ENCODE results near the gene CD1D. TPM values are rescaled to one million over a fixed set of nuclear protein-coding genes. Genes with fewer than 3 reads are reported as not detected.
"Not testable (repeated sequence)": the region's sequence is repeated elsewhere in the genome, so short reads cannot be mapped to it uniquely, and the experiment has no call there.

The CD1D gene
- total RNA-seq, 3 donors from 2014 or later: 0.96 to 2.0 (median 1.8) TPM

DNA sequence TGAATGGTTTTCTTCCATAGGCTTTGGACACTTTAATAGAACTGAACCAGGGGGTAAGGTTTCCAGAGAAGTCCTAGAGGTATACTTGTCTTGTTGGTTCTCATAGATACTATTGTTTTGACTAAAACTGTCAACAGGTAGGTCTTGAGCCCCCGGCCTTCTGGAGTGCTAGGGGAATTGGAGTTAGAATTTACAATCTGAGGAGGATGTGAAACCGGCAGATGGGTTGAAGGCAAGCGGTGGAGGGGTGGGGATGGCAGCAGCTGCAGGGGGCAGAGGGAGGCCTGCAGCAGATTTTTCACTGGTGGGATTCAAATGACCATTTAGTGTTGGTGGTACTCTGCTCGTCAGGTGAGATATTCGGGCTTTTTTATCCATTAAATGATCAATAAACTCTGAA is 4.3 kb upstream of the CD1D start:
- no peaks in the 10 kb centered on the region for H3K4me1 ChIP-seq
- H3K4me3 ChIP-seq: no peak overlapping the region
- peaks cover 0 to 21% of the 10 kb centered on the region in 2 donors for H3K27me3 ChIP-seq
- no peaks in the 10 kb centered on the region for H3K9me3 ChIP-seq
- no peak overlapping the region for H3K27ac ChIP-seq
- DNase-seq (ENCODE audit: low spot score in 2 of 2): no peak
- TF ChIP-seq POLR2A (IDR thresholded peaks at IDR 0.05) (no peak), POLR2AphosphoS5 (IDR thresholded peaks at IDR 0.05) (no peak)
- TF ChIP-seq, protein P1, sequence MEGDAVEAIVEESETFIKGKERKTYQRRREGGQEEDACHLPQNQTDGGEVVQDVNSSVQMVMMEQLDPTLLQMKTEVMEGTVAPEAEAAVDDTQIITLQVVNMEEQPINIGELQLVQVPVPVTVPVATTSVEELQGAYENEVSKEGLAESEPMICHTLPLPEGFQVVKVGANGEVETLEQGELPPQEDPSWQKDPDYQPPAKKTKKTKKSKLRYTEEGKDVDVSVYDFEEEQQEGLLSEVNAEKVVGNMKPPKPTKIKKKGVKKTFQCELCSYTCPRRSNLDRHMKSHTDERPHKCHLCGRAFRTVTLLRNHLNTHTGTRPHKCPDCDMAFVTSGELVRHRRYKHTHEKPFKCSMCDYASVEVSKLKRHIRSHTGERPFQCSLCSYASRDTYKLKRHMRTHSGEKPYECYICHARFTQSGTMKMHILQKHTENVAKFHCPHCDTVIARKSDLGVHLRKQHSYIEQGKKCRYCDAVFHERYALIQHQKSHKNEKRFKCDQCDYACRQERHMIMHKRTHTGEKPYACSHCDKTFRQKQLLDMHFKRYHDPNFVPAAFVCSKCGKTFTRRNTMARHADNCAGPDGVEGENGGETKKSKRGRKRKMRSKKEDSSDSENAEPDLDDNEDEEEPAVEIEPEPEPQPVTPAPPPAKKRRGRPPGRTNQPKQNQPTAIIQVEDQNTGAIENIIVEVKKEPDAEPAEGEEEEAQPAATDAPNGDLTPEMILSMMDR (IDR thresholded peaks at IDR 0.05): no peak
- intact Hi-C loops (cut with DNase I; ENCODE audit: low total_unique reads): no loop called here
- no peaks in the 10 kb centered on the region for H3K36me3 ChIP-seq

DNA sequence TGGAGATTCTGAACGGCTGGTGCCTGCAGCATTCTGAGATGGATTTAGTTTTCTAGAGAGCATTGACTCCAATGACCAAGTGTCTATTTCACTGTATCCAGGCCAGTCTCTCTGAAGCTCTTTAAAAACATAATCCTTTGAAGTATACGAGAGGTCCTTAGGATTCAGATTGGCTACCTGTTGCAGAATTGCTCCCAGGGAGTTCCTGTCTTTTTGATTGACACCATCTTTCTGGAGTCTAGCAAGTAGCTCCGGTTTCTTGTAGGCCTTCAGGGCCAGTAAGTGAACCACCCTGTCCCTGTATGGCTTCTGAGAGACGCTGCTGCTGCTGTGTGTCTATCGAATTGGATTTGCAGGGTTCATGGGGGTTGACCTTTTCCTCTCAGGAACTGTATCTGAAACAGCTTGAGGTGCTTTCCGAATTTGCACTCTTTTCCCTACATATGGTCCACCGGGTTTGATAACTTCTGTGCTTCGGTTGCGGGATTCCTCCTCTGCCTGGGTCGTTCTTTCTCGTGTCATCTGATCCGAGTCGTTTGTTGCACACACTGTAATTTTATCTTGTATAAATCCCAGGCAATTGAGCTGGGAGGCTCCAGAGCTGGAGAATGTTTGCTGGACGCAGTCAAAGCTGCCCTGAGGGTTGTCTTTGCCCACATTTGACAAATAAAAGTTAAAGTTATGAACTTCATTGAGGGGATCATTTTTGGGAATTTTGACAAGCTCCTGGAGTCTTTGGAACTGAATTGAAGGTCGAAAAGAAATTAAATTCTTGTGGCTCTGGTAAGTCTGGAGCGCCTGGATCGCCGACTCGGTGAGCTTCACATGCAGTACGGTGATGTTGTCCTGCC is 3.6 kb upstream of the CD1D start:
- H3K27ac ChIP-seq; DNase-seq (ENCODE audit: low spot score in 2 of 2); H3K36me3 ChIP-seq; intact Hi-C loops (cut with DNase I; ENCODE audit: low total_unique reads); H3K4me1 ChIP-seq; H3K9me3 ChIP-seq: not testable (repeated sequence)
- Histone ChIP-seq H3K27me3 (peaks cover 0 to 28% of the 10 kb centered on the region in 2 donors), H3K4me3 (peak overlapping the region; percentile 30 to 60 (median 49))

DNA sequence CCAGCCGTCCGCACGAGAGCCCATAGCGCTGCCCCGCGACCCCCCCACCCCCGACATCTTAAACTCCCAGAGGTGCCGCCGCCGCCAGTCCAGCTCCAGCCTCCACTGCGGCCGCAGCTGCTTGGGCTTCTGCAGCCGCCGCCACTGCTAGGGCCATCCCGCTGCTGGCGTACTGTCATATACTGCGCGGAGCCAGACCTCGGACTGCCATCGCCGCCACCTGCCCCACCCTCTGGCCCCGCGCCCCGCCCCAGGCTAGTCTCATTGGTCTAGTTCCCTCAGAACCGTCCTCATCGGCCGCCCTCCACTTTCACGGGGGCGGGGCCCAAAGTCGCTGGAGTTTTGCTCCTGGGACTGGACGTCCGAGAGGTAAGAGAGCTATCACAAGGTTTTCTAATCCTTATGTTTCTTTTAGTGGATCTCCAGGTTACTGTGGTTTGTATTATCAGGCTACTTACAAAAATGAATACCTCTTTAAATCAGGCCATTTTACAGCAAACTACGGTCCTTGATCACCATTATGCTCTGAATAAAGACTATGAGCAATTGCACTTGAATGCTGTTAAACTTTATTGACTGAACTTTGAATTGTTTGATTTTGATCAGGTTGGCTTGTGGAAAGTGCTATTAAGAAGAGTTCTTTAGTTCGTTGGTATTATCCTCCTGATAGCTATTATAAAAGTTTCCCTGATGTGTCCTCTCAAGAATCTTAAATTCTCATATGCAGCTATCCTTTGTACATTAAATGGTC is 2.8 kb upstream of the CD1D start:
- Histone ChIP-seq H3K4me1 (no peaks in the 10 kb centered on the region), H3K36me3 (no peaks in the 10 kb centered on the region), H3K4me3 (peak overlapping the region; percentile 30 to 60 (median 49)), H3K27ac (no peak overlapping the region), H3K9me3 (no peaks in the 10 kb centered on the region), H3K27me3 (peaks cover 0 to 34% of the 10 kb centered on the region in 2 donors)
- TF ChIP-seq, protein P1 (IDR thresholded peaks at IDR 0.05): no peak
- TF ChIP-seq POLR2AphosphoS5 (IDR thresholded peaks at IDR 0.05) (no peak), POLR2A (IDR thresholded peaks at IDR 0.05) (no peak)
- DNase-seq (ENCODE audit: low spot score in 2 of 2): peak; percentile 80 to 90
- intact Hi-C loops (cut with DNase I; ENCODE audit: low total_unique reads): no loop called here

DNA sequence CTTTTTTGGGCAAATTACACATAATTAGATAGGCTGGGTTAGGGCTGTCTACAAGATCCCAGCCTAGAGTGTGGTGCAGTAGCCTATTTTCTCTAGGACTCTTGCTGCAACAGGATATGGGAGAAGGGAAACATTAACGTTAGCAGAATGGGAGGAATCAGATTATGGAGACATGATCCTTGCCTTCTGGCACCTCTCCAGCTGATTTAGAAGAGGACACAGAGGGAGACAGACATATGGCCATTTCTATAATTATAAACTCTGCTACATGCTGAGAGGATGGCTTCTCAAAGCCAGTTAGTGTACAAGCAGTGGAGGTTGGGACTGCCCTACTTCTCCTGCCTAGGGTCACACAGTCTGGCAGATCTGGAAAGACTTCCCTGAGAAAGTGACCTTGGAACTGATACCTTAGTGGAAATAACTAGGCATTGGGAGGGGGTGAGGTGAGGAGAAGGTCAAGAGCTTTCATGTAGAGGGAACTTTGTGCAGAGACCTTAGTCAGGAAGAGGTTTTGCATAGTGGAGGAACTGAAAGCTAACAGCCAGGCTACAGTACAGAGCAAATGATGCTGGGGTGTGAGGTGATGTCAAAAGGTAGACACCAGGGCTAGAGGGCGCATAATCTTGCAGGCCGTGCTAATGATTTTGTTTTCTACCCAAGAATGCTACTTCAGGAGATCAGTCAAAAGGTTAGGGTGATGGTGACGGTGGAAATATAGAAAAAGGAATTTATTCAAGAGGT is 1.2 kb upstream of the CD1D start:
- Histone ChIP-seq H3K36me3 (no peaks in the 10 kb centered on the region), H3K27ac (no peak overlapping the region), H3K4me1 (no peaks in the 10 kb centered on the region), H3K4me3 (no peak overlapping the region), H3K27me3 (peaks cover 0 to 46% of the 10 kb centered on the region in 2 donors), H3K9me3 (no peaks in the 10 kb centered on the region)
- DNase-seq (ENCODE audit: low spot score in 2 of 2): no peak
- intact Hi-C loops (cut with DNase I; ENCODE audit: low total_unique reads): no loop called here
- no peak for TF ChIP-seq POLR2A (IDR thresholded peaks at IDR 0.05)
- TF ChIP-seq POLR2AphosphoS5 (IDR thresholded peaks at IDR 0.05): no peak
- TF ChIP-seq, protein P1 (IDR thresholded peaks at IDR 0.05): no peak

DNA sequence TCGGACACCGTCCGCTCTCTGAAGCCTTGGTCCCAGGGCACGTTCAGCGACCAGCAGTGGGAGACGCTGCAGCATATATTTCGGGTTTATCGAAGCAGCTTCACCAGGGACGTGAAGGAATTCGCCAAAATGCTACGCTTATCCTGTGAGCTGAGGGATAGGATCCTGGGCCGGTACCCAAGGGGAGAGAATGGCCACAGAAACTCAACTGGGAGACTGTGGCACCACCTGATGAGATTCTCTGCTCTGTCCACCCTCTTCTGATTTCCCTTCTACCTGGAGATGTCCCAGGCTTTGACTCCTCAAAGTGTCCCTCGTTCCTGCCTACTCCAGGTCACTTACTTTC is 855 bp downstream of the CD1D start:
- no peak for DNase-seq (ENCODE audit: low spot score in 2 of 2)
- TF ChIP-seq, protein P1 (IDR thresholded peaks at IDR 0.05): no peak
- TF ChIP-seq POLR2A (IDR thresholded peaks at IDR 0.05): no peak
- no peak for TF ChIP-seq POLR2AphosphoS5 (IDR thresholded peaks at IDR 0.05)
- Histone ChIP-seq H3K27me3 (peaks cover 0 to 46% of the 10 kb centered on the region in 2 donors), H3K4me1 (no peaks in the 10 kb centered on the region), H3K36me3 (no peaks in the 10 kb centered on the region), H3K9me3 (no peaks in the 10 kb centered on the region), H3K27ac (no peak overlapping the region), H3K4me3 (peak overlapping the region; percentile 46 to 67 (median 51))
- intact Hi-C loops (cut with DNase I; ENCODE audit: low total_unique reads): no loop called here
